Hypothalamus (tissue), 51 donors: ENCODE results near the gene KCNQ1.

ENCODE experiments used
- DNase-seq, 51 donors: peaks; one replicate each; lab custom pipeline; 2025; lab: John Stamatoyannopoulos, UW

KCNQ1 gene

GRCh38 chr11:2760196-2760871 is 315.5 kb downstream of the KCNQ1 start:
- no peak for DNase-seq

GRCh38 chr11:2761131-2762030 is 316.6 kb downstream of the KCNQ1 start:
- DNase-seq: no peak

GRCh38 chr11:2762031-2762380 is 317.2 kb downstream of the KCNQ1 start:
- no peak for DNase-seq

- DNase-seq: no peak
Observed at GRCh38 chr11:2762451-2762850, 317.6 kb downstream of the KCNQ1 start.

GRCh38 chr11:2763984-2764383 is 319.2 kb downstream of the KCNQ1 start:
- no peak for DNase-seq

GRCh38 chr11:2765491-2765890 is 320.7 kb downstream of the KCNQ1 start:
- DNase-seq: no peak

GRCh38 chr11:2766166-2766565 is 321.4 kb downstream of the KCNQ1 start:
- DNase-seq: no peak

GRCh38 chr11:2767071-2767470 is 322.3 kb downstream of the KCNQ1 start:
- DNase-seq: no peak

GRCh38 chr11:2767801-2768200 is 323.0 kb downstream of the KCNQ1 start:
- no peak for DNase-seq

GRCh38 chr11:2768471-2769408 is 323.9 kb downstream of the KCNQ1 start:
- no peak for DNase-seq

- DNase-seq: no peak
Observed at GRCh38 chr11:2769409-2770095, 324.7 kb downstream of the KCNQ1 start.

GRCh38 chr11:2770096-2770751 is 325.4 kb downstream of the KCNQ1 start:
- DNase-seq: no peak

- no peak for DNase-seq
Observed at GRCh38 chr11:2770761-2771301, 326.0 kb downstream of the KCNQ1 start.

- DNase-seq: no peak
Observed at GRCh38 chr11:2771758-2772466, 327.1 kb downstream of the KCNQ1 start.

- no peak for DNase-seq
Observed at GRCh38 chr11:2772544-2773031, 327.8 kb downstream of the KCNQ1 start.

- DNase-seq: no peak
Observed at GRCh38 chr11:2774173-2775082, 329.6 kb downstream of the KCNQ1 start.

GRCh38 chr11:2775083-2775625 is 330.3 kb downstream of the KCNQ1 start:
- DNase-seq: no peak
